ENCODE results near the gene ARHGAP22.

DNA sequence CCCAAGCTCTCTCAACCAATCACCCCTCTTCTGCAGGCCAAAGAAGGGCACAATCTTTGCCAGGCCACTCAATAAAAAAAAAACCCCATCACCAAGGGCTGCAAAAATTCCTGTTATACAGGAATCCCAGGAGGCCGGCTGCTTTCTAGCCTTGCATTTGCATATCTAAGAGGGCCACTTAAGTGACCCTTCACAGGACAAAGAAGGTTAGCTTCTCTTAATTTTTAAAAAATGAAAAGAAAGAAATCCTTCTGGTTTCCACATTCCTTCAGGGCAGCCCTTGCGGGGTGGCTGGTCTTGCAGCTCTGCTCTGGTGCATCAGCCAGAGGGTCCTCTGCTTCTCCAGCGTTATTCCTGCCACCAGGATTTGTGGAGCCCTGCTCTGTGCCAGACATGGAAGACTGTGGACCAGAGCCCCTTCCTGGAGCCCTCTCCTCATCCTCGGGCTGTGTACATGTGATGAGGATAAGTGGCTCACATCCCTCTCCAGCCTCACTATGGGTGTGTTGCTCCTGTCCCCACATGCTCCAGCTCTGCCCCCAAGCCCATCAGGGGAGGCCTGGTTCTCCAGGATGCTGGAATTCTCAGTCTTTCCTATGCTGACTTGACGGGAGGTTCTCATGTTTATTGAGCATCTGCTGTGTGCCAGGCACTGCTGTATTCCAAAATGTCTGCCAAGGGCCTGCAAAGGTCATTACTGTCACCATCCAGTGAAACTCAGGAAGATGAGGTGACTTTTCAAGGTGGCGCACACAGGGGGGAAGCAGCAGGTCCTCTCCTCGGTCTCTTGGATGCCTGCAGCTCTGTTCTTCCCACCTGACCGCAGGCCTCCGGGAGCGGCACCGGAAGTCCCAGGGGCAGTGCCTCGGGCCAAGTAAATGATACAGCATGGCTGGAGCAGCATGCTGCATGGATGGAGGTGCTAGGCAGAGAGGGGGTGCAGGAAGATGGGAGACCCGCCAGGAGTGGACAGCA lies 67.7 kb downstream of the ARHGAP22 start:
- TF ChIP-seq, protein P1, sequence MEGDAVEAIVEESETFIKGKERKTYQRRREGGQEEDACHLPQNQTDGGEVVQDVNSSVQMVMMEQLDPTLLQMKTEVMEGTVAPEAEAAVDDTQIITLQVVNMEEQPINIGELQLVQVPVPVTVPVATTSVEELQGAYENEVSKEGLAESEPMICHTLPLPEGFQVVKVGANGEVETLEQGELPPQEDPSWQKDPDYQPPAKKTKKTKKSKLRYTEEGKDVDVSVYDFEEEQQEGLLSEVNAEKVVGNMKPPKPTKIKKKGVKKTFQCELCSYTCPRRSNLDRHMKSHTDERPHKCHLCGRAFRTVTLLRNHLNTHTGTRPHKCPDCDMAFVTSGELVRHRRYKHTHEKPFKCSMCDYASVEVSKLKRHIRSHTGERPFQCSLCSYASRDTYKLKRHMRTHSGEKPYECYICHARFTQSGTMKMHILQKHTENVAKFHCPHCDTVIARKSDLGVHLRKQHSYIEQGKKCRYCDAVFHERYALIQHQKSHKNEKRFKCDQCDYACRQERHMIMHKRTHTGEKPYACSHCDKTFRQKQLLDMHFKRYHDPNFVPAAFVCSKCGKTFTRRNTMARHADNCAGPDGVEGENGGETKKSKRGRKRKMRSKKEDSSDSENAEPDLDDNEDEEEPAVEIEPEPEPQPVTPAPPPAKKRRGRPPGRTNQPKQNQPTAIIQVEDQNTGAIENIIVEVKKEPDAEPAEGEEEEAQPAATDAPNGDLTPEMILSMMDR (IDR thresholded peaks at IDR 0.05): no peak
- TF ChIP-seq, protein P2, sequence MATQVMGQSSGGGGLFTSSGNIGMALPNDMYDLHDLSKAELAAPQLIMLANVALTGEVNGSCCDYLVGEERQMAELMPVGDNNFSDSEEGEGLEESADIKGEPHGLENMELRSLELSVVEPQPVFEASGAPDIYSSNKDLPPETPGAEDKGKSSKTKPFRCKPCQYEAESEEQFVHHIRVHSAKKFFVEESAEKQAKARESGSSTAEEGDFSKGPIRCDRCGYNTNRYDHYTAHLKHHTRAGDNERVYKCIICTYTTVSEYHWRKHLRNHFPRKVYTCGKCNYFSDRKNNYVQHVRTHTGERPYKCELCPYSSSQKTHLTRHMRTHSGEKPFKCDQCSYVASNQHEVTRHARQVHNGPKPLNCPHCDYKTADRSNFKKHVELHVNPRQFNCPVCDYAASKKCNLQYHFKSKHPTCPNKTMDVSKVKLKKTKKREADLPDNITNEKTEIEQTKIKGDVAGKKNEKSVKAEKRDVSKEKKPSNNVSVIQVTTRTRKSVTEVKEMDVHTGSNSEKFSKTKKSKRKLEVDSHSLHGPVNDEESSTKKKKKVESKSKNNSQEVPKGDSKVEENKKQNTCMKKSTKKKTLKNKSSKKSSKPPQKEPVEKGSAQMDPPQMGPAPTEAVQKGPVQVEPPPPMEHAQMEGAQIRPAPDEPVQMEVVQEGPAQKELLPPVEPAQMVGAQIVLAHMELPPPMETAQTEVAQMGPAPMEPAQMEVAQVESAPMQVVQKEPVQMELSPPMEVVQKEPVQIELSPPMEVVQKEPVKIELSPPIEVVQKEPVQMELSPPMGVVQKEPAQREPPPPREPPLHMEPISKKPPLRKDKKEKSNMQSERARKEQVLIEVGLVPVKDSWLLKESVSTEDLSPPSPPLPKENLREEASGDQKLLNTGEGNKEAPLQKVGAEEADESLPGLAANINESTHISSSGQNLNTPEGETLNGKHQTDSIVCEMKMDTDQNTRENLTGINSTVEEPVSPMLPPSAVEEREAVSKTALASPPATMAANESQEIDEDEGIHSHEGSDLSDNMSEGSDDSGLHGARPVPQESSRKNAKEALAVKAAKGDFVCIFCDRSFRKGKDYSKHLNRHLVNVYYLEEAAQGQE (IDR thresholded peaks at IDR 0.05; ENCODE audit: insufficient read depth in 1 of 2, low read depth in 2 of 2, low read length in 1 of 2): no peak
- TF ChIP-seq POLR2AphosphoS5 (IDR thresholded peaks at IDR 0.05; ENCODE audit: low read depth, low read length) (no peak), TCF7L2 (IDR thresholded peaks at IDR 0.05; ENCODE audit: low read depth, low read length) (no peak), SIN3A (IDR thresholded peaks at IDR 0.05; ENCODE audit: borderline replicate concordance, insufficient read depth, low read depth, low read length) (no peak)
